NT2/D1 (cell line): ENCODE measurements around the gene TPBGL.

Experiments used
- SUZ12 ChIP-seq: IDR thresholded peaks from 2 replicates; pipeline ENCODE4 v1.6.1; 2011; ENCODE audit not compliant: insufficient read length, insufficient read depth; ENCODE audit errors: extremely low read depth
- ZNF274 ChIP-seq: IDR thresholded peaks from 2 replicates; pipeline ENCODE4 v1.6.1; 2011; ENCODE audit warnings: mild to moderate bottlenecking, low read depth, low read length

- TF ChIP-seq ZNF274 (no peak), SUZ12 (no peak)
These were observed 10.0 kb upstream of the TPBGL start for GRCh38 chr11:75230621-75231020.
